Measurements from ENCODE around the gene FOXC2.

Gene FOXC2

GRCh38 chr16:86558355-86559193, 8.1 kb upstream of the FOXC2 start:
- no peak for DNase-seq

DNA sequence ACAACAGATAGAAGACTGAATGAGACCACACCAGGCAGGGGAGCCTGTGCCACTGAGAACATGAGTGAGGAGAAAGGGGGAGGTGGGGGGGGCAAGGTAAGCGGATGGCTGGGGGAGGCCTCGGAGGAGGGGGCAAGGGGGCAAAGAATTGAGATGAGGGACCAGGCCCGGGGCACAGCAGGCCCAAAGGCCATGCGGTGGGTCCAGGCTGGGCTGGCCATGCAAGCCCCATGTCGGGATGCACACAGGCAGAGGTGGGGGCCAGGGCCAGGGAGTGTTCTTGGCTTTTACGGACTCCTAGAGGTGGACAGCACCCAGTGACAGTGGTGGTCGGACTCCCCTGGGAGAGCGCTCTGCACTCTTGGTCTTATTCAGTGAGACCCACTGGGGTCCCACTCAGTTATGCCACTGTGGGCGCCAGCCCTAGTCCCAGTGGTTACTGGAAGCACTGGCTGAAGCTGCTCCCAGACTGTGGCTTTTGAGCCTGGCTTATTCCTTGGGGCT, 6.8 kb upstream of the FOXC2 start:
- no peak for DNase-seq

DNA sequence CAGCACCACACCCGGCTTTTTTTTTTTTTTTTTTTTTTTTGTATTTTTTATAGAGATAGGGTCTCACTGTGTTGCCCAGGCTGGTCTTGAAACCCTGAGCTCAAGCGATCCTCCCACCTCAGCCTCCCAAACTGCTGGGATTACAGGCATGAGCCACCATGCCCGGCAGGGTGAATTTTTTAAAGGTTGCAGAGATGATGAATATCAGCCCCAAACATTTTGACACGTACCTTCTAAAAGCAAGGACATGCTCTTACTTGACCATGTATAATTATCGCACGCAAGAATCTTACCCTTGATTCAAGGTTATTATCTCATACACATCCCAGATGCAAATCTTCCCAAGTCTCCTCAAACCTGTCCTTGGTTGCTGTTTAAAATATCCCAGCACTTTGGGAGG, 4.3 kb upstream of the FOXC2 start:
- no peak for DNase-seq

GRCh38 chr16:86563469-86564345, 2.9 kb upstream of the FOXC2 start:
- peak; percentile 59 for DNase-seq

DNA sequence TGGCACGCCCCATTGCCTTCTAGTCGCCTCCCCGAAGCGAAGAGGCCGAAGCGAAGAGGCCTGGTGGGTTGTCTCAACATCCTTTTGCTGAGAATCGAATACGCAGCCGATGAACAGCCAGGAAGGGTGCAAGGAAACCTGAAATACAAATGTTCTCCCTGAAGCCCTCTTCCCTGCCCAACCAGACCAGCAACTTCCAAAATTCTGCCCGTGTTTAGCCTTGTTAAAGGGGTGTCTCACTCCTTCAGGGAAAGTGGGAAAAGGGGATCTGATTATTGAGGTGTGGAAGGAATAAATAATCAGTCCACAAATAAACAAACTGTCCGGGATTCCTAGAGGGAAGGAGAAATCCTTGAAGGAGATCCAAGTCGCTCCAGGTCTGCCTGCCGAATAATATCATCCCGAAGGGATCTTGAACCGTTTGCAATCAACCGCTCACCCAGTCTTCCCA, 1.4 kb upstream of the FOXC2 start:
- DNase-seq = no peak

DNA sequence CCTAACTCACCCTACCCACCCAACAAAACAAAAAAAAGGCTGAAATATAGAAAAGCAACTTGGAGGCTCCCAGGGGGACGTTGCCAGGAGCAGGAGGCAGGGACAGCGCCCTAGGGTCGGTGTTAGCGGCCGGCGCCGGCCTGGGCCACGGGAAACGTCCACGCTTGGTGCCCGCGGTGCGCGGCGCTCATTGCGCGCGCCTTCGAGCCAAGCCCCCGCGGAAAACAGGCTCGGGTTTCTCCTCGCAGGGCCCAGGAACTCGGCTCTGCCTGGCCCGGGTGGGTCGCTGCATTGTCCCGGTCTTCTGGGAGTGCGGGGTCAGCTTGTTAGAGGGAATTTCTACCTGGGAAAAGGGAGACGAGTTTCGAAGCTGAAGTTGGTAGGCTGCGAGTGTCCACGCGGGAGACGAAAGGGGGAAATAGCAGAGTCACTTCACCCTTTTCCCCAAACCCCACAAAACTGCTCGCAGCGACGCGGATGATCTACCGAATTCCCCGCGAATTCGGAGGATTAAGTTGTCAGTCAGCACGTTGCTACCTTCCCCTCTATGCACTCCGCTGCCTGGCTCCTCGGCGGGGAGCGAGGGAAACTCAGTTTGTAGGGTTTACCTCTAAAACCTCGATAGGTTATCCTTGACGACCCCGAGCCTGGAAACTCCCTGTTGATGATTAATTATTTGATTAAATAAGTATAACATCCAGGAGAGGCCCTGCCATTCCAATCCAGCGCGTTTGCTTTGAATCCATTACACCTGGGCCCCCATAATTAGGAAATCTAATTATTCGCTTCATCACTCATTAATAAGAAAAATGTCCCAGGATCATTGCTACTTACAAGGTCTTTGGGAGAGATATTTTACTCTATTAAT, 751 bp upstream of the FOXC2 start:
- DNase-seq = no peak

GRCh38 chr16:86566966-86567700, 504 bp downstream of the FOXC2 start:
- DNase-seq = no peak

GRCh38 chr16:86567701-86568581, 1.3 kb downstream of the FOXC2 start:
- DNase-seq = no peak

- DNase-seq = no peak
Measured at GRCh38 chr16:86568677-86569623, 2.3 kb downstream of the FOXC2 start.

- DNase-seq = no peak
Measured at GRCh38 chr16:86569701-86570447, 3.2 kb downstream of the FOXC2 start.

DNA sequence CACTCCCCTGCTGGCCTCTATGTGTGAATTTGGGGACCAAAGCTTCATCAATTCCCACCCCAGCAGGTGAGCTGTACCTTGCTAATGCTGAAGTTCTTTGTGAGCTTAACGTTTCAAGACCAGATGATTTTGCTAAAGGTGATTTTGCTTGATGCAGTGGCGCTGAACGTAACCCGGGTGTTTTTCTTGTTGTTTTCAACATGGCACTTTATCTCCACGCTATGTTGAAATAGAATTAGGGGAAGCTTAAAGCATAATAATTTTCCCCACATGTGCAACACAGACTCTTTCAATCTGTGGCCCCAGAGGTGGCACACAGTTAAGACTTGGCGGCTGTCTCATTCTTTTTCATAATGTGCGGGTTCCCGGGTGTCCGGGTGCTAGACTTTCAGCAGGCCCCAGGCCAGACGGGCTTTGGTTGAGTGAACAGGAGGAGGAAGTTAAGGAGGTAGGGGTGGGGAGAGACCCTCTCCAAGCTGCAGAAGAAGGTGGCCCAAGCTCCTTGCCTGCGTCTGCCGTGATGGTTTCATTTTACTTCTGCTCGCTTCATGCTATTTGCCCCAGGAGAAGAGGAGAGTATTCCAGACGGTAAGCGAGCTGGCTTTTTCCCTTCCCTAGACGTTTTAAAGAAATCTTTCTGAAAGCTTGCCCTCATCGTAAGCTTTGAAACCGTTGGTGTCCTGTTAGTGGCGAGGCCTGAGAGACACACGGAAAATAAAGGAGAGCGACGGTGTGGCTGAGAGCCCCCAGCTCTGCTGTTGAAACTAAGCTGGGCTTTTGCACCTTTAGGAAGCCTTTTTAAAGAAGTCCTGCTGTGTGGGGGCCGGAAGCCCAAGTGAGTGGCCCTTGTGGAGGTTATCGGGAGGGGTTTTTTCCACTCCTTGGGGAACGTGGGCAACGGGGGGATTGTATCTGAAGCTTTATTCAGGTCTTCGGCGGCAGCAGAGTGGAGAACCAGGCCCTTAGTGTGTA, 4.2 kb downstream of the FOXC2 start:
- no peak for DNase-seq

- no peak for DNase-seq
Measured at GRCh38 chr16:86571530-86571915, 4.9 kb downstream of the FOXC2 start.

GRCh38 chr16:86572041-86572521, 5.5 kb downstream of the FOXC2 start:
- no peak for DNase-seq

DNA sequence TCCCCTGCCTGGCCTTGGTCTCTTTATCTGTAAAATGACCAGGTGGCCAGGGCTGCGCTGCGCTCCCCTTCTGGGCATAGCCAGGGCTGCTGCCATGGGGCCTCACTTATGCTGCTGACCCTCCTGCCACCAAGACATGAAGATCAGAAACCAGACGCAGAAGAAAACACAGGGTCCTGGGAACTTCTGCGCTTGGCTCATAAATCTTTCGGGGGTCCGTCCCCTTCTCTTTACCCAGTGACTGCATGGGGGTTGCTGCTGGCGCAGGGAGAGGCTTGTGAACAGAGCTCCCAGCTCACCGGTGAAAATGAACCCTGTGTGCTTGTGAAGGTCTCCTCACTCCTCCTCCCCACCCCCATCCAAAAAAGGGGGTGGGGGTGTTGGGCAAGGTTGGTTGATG, 6.0 kb downstream of the FOXC2 start:
- no peak for DNase-seq

- DNase-seq = no peak
Measured at GRCh38 chr16:86573215-86573614, 6.6 kb downstream of the FOXC2 start.

GRCh38 chr16:86573646-86574508, 7.2 kb downstream of the FOXC2 start:
- no peak for DNase-seq

- no peak for DNase-seq
Measured at GRCh38 chr16:86574646-86575045, 8.0 kb downstream of the FOXC2 start.
